ENCODE measurements around the gene HNRNPUL2. TPM values are rescaled to one million over a fixed set of nuclear protein-coding genes. Genes with fewer than 3 reads are reported as not detected.
A peak's percentile ranks its signal among the peaks of the same experiment; 100 is the strongest.

Gene HNRNPUL2
- total and polyA plus RNA-seq, 8 donors, result 10.3 to 73.5 (median 29.6) TPM

- Histone ChIP-seq H3K27ac (peak overlapping the region; percentile 91 to 97 (median 94)), H3K9me3 (no peaks in the 10 kb centered on the region), H3K27me3 (no peaks in the 10 kb centered on the region), H3K4me1 (peaks cover 24 to 57% (median 50%) of the 10 kb centered on the region in 4 donors), H3K4me3 (peak overlapping the region; percentile 78 to 94 (median 83)), H3K36me3 (peaks cover 9 to 42% (median 29%) of the 10 kb centered on the region in 4 donors)
- WGBS, 5 donors, result 2 to 6% (median 2%) methylated on average over 12 to 36 of the region's 36 CpGs
- TF ChIP-seq EP300 (IDR thresholded peaks at IDR 0.05) (no peak), POLR2AphosphoS5 (IDR thresholded peaks at IDR 0.05) (no peak), POLR2A (IDR thresholded peaks at IDR 0.05) (no peak), CTCF (IDR thresholded peaks at IDR 0.05) (no peak)
- DNase-seq, result peak; percentile 55 to 89
- intact Hi-C loops (cut with DNase I; ENCODE audit: low total_unique reads), result no loop called here
Measured at GRCh38 chr11:62664405-62665074, 62.7 kb downstream of the HNRNPUL2 start.

Small RNA genes within 50 kb of the gene (small RNA-seq; reads per million reads assigned to genes)
- gene SNORA57, result 0 reads per million in 4 donors

Other genes with a start within 250 kb of the HNRNPUL2 start
- 100 to 1,000 TPM; 550 to 693 (median 622) TPM for gene AHNAK, start 180.7 kb downstream of the HNRNPUL2 start, total RNA-seq
- gene AHNAK, start 180.7 kb downstream of the HNRNPUL2 start, polyA plus RNA-seq, result 10 to 100 TPM; 37.4 to 76.8 (median 60.3) TPM
- gene EEF1G, start 153.6 kb downstream of the HNRNPUL2 start, total RNA-seq, result 1,000 to 10,000 TPM in 1 of 5 donors, 100 to 1,000 TPM in 4; 671 to 1,412 (median 779) TPM
- 1,000 to 10,000 TPM; 1,415 to 1,760 (median 1,525) TPM for gene EEF1G, start 153.6 kb downstream of the HNRNPUL2 start, polyA plus RNA-seq
- gene TUT1, start 135.9 kb downstream of the HNRNPUL2 start, total RNA-seq, result 10 to 100 TPM in 3 of 5 donors, 1 to 10 TPM in 2; 6.1 to 36.2 (median 12.3) TPM
- 10 to 100 TPM; 13.3 to 18.9 (median 16.3) TPM for gene TUT1, start 135.9 kb downstream of the HNRNPUL2 start, polyA plus RNA-seq
- 100 to 1,000 TPM in 1 of 5 donors, 10 to 100 TPM in 4; 53.9 to 110 (median 85.3) TPM for gene MTA2, start 125.6 kb downstream of the HNRNPUL2 start, total RNA-seq
- gene MTA2, start 125.6 kb downstream of the HNRNPUL2 start, polyA plus RNA-seq, result 10 to 100 TPM; 32.8 to 44.6 (median 34.7) TPM
- 100 to 1,000 TPM in 1 of 5 donors, 10 to 100 TPM in 4; 24.4 to 112 (median 51.8) TPM for gene EML3, start 114.7 kb downstream of the HNRNPUL2 start, total RNA-seq
- 10 to 100 TPM; 68.1 to 71.3 (median 69.2) TPM for gene EML3, start 114.7 kb downstream of the HNRNPUL2 start, polyA plus RNA-seq
- gene ROM1, start 114.2 kb downstream of the HNRNPUL2 start, total RNA-seq, result 1 to 10 TPM in 3 of 5 donors, under 1 TPM in 1, not detected in 1; 0.29 to 5.8 (median 2.8) TPM
- 10 to 100 TPM in 1 of 3 donors, 1 to 10 TPM in 2; 4.6 to 13.0 (median 5.1) TPM for gene ROM1, start 114.2 kb downstream of the HNRNPUL2 start, polyA plus RNA-seq
- gene B3GAT3, start 105.5 kb downstream of the HNRNPUL2 start, total RNA-seq, result 10 to 100 TPM in 4 of 5 donors, 1 to 10 TPM in 1; 5.2 to 50.8 (median 13.8) TPM
- gene B3GAT3, start 105.5 kb downstream of the HNRNPUL2 start, polyA plus RNA-seq, result 10 to 100 TPM; 18.5 to 38.8 (median 27.6) TPM
- 100 to 1,000 TPM in 2 of 5 donors, 10 to 100 TPM in 3; 66.0 to 155 (median 95.5) TPM for gene GANAB, start 80.8 kb downstream of the HNRNPUL2 start, total RNA-seq
- 10 to 100 TPM; 21.4 to 70.7 (median 66.2) TPM for gene GANAB, start 80.8 kb downstream of the HNRNPUL2 start, polyA plus RNA-seq
- gene INTS5, start 74.2 kb downstream of the HNRNPUL2 start, total RNA-seq, result 10 to 100 TPM in 4 of 5 donors, 1 to 10 TPM in 1; 5.8 to 16.7 (median 15.1) TPM
- 1 to 10 TPM; 5.9 to 7.2 (median 7.2) TPM for gene INTS5, start 74.2 kb downstream of the HNRNPUL2 start, polyA plus RNA-seq
- 10 to 100 TPM in 4 of 5 donors, 1 to 10 TPM in 1; 5.8 to 58.2 (median 27.2) TPM for gene C11orf98, start 62.2 kb downstream of the HNRNPUL2 start, total RNA-seq
- gene C11orf98, start 62.2 kb downstream of the HNRNPUL2 start, polyA plus RNA-seq, result 100 to 1,000 TPM; 112 to 179 (median 139) TPM
- 1 to 10 TPM in 4 of 5 donors, not detected in 1; 3.5 to 7.6 (median 4.9) TPM for gene CSKMT, start 62.1 kb downstream of the HNRNPUL2 start, total RNA-seq
- 10 to 100 TPM in 2 of 3 donors, 1 to 10 TPM in 1; 8.7 to 25.5 (median 19.9) TPM for gene CSKMT, start 62.1 kb downstream of the HNRNPUL2 start, polyA plus RNA-seq
- gene UQCC3, start 55.8 kb downstream of the HNRNPUL2 start, total RNA-seq, result 10 to 100 TPM in 2 of 5 donors, 1 to 10 TPM in 3; 4.2 to 49.8 (median 8.1) TPM
- gene UQCC3, start 55.8 kb downstream of the HNRNPUL2 start, polyA plus RNA-seq, result 10 to 100 TPM; 16.2 to 30.3 (median 20.9) TPM
- 10 to 100 TPM in 3 of 5 donors, 1 to 10 TPM in 1, under 1 TPM in 1; 0.45 to 56.6 (median 10.3) TPM for gene LBHD1, start 55.2 kb downstream of the HNRNPUL2 start, total RNA-seq
- gene LBHD1, start 55.2 kb downstream of the HNRNPUL2 start, polyA plus RNA-seq, result 1 to 10 TPM; 4.9 to 6.8 (median 5.5) TPM
- 100 to 1,000 TPM in 3 of 5 donors, 10 to 100 TPM in 2; 78.6 to 236 (median 151) TPM for gene UBXN1, start 48.4 kb downstream of the HNRNPUL2 start, total RNA-seq
- gene UBXN1, start 48.4 kb downstream of the HNRNPUL2 start, polyA plus RNA-seq, result 100 to 1,000 TPM; 113 to 236 (median 194) TPM
- 10 to 100 TPM in 2 of 5 donors, 1 to 10 TPM in 3; 4.0 to 20.0 (median 8.2) TPM for gene LRRN4CL, start 37.9 kb downstream of the HNRNPUL2 start, total RNA-seq
- gene LRRN4CL, start 37.9 kb downstream of the HNRNPUL2 start, polyA plus RNA-seq, result 1 to 10 TPM; 1.6 to 4.6 (median 1.8) TPM
- gene BSCL2, start 20.0 kb downstream of the HNRNPUL2 start, total RNA-seq, result 100 to 1,000 TPM in 3 of 5 donors, 10 to 100 TPM in 2; 29.9 to 144 (median 110) TPM
- 10 to 100 TPM; 63.4 to 95.9 (median 92.6) TPM for gene BSCL2, start 20.0 kb downstream of the HNRNPUL2 start, polyA plus RNA-seq
- not detected for gene GNG3, start 19.8 kb downstream of the HNRNPUL2 start, total RNA-seq
- gene GNG3, start 19.8 kb downstream of the HNRNPUL2 start, polyA plus RNA-seq, result under 1 TPM in 1 of 3 donors, not detected in 2; 0.75 TPM
- gene TTC9C, start 1.0 kb upstream of the HNRNPUL2 start, total RNA-seq, result 10 to 100 TPM in 1 of 5 donors, 1 to 10 TPM in 3, under 1 TPM in 1; 0.89 to 26.6 (median 8.2) TPM
- gene TTC9C, start 1.0 kb upstream of the HNRNPUL2 start, polyA plus RNA-seq, result 10 to 100 TPM; 16.6 to 33.6 (median 26.0) TPM
- gene ZBTB3, start 26.7 kb upstream of the HNRNPUL2 start, total RNA-seq, result 10 to 100 TPM in 2 of 5 donors, 1 to 10 TPM in 2, not detected in 1; 4.2 to 16.5 (median 9.5) TPM
- gene ZBTB3, start 26.7 kb upstream of the HNRNPUL2 start, polyA plus RNA-seq, result 1 to 10 TPM; 3.3 to 6.9 (median 3.4) TPM
- gene POLR2G, start 34.1 kb upstream of the HNRNPUL2 start, total RNA-seq, result 10 to 100 TPM in 4 of 5 donors, 1 to 10 TPM in 1; 3.8 to 95.5 (median 23.9) TPM
- 100 to 1,000 TPM in 1 of 3 donors, 10 to 100 TPM in 2; 85.8 to 119 (median 88.7) TPM for gene POLR2G, start 34.1 kb upstream of the HNRNPUL2 start, polyA plus RNA-seq
- 10 to 100 TPM in 4 of 5 donors, 1 to 10 TPM in 1; 4.6 to 35.0 (median 11.0) TPM for gene TAF6L, start 43.9 kb upstream of the HNRNPUL2 start, total RNA-seq
- gene TAF6L, start 43.9 kb upstream of the HNRNPUL2 start, polyA plus RNA-seq, result 10 to 100 TPM in 2 of 3 donors, 1 to 10 TPM in 1; 7.5 to 19.7 (median 19.3) TPM
- 100 to 1,000 TPM in 1 of 5 donors, 10 to 100 TPM in 3, not detected in 1; 26.1 to 135 (median 85.5) TPM for gene TMEM179B, start 59.9 kb upstream of the HNRNPUL2 start, total RNA-seq
- gene TMEM179B, start 59.9 kb upstream of the HNRNPUL2 start, polyA plus RNA-seq, result 10 to 100 TPM; 28.3 to 68.6 (median 32.1) TPM
- 10 to 100 TPM in 2 of 5 donors, 1 to 10 TPM in 1, under 1 TPM in 1, not detected in 1; 0.89 to 14.9 (median 10.7) TPM for gene TMEM223, start 64.5 kb upstream of the HNRNPUL2 start, total RNA-seq
- gene TMEM223, start 64.5 kb upstream of the HNRNPUL2 start, polyA plus RNA-seq, result 10 to 100 TPM; 10.2 to 28.2 (median 17.7) TPM
- 10 to 100 TPM; 30.7 to 83.5 (median 56.5) TPM for gene NXF1, start 78.0 kb upstream of the HNRNPUL2 start, total RNA-seq
- 100 to 1,000 TPM in 1 of 3 donors, 10 to 100 TPM in 2; 23.5 to 138 (median 49.6) TPM for gene NXF1, start 78.0 kb upstream of the HNRNPUL2 start, polyA plus RNA-seq
- gene STX5, start 104.6 kb upstream of the HNRNPUL2 start, total RNA-seq, result 10 to 100 TPM in 4 of 5 donors, 1 to 10 TPM in 1; 8.2 to 48.1 (median 24.2) TPM
- gene STX5, start 104.6 kb upstream of the HNRNPUL2 start, polyA plus RNA-seq, result 10 to 100 TPM; 21.7 to 44.6 (median 29.3) TPM
- not detected for gene TEX54, start 105.4 kb upstream of the HNRNPUL2 start, total RNA-seq
- not detected for gene TEX54, start 105.4 kb upstream of the HNRNPUL2 start, polyA plus RNA-seq
- 10 to 100 TPM; 27.7 to 57.6 (median 41.2) TPM for gene WDR74, start 112.1 kb upstream of the HNRNPUL2 start, total RNA-seq
- gene WDR74, start 112.1 kb upstream of the HNRNPUL2 start, polyA plus RNA-seq, result 10 to 100 TPM; 47.2 to 67.9 (median 48.8) TPM
- gene SLC3A2, start 153.4 kb upstream of the HNRNPUL2 start, total RNA-seq, result 100 to 1,000 TPM in 4 of 5 donors, 10 to 100 TPM in 1; 70.7 to 255 (median 141) TPM
- gene SLC3A2, start 153.4 kb upstream of the HNRNPUL2 start, polyA plus RNA-seq, result 100 to 1,000 TPM in 1 of 3 donors, 10 to 100 TPM in 2; 36.0 to 176 (median 51.6) TPM
- gene CHRM1, start 193.9 kb upstream of the HNRNPUL2 start, total RNA-seq, result 10 to 100 TPM in 1 of 5 donors, 1 to 10 TPM in 2, under 1 TPM in 1, not detected in 1; 0.73 to 19.4 (median 6.6) TPM
- under 1 TPM in 2 of 3 donors, not detected in 1; 0.12 to 0.48 TPM for gene CHRM1, start 193.9 kb upstream of the HNRNPUL2 start, polyA plus RNA-seq